Spleen (tissue), 7 donors: ENCODE results near the gene TAGAP.

Experiments used
- CTCF ChIP-seq, 11 experiments: fragments of 200-600 bp in 7 of 11; fragments of 450-650 bp in 4 of 11; sonication (generic) in 4 of 11; IDR thresholded peaks in 8 of 11; conservative IDR thresholded peaks in 3 of 11; 1 replicate in 7 of 11; 2 replicates in 4 of 11; pipeline versions ENCODE4 v1.4.0 to v1.8.0; 2016 to 2021; ENCODE audit warnings: antibody characterized with exemption in 11 of 11, inconsistent platforms in 4 of 11, mild to moderate bottlenecking in 1 of 11
- POLR2A ChIP-seq, 3 donors: fragments of 450-650 bp; IDR thresholded peaks; one replicate each; pipeline ENCODE4 v1.5.1; 2017; ENCODE audit warnings: antibody characterized with exemption in 3 of 3, mild to moderate bottlenecking in 1 of 3
- POLR2AphosphoS5 ChIP-seq, 3 donors: sonication (generic); formaldehyde crosslinking; IDR thresholded peaks; one replicate each; pipeline ENCODE4 v1.5.1; 2017; ENCODE audit warnings: antibody characterized with exemption in 3 of 3
- donor health status: DM: no; HTN: no; CAD: no; lungs with moderate emphysema.
- donor health status: DM: no; HTN: no; CAD: no.
- donor health status: DM: no; HTN: no; CAD: no.

- TF ChIP-seq POLR2A (IDR thresholded peaks at IDR 0.05): no peak
- TF ChIP-seq CTCF (IDR thresholded peaks at IDR 0.05 in 8 of 11, conservative IDR thresholded peaks at IDR 0.05 in 3 of 11): no peak
- no peak for TF ChIP-seq POLR2AphosphoS5 (IDR thresholded peaks at IDR 0.05)
These were observed 47.9 kb downstream of the TAGAP start for GRCh38 chr6:158996856-158997255.
